ENCODE results near the gene GPRC5C.

DNA sequence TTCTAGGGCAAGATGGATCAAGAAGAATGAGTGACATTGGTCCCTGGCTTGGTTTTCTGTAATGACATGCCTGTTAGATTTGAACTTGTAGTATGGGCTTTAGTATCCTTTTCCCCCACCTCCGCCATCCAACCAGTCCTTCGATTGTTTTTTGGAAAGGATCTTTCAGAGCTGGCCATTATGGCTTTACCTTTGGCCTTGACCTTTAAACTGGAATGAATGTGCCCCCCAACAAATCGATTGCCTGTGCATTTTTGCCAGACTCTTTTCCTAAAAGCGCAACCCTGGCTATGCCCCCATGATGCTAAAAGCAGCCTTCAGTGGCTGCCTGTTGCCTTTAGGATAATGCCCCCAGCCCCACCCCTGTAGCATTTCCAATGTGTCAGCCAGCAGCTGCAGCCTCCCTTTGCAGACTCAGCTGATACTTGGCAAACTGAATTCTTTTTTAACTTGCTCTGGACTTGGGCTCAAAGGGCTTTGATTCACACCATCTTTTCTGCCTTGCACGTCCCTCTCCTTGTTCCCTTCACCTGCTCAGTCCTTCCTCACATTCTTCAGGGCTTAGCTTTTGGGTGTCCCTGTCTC lies 4.0 kb downstream of the GPRC5C start:
- TF ChIP-seq MAX (IDR thresholded peaks at IDR 0.05; ENCODE audit: low read depth, low read length), result no peak
- TF ChIP-seq POLR2A (IDR thresholded peaks at IDR 0.05; ENCODE audit: extremely low read depth, insufficient read length), result no peak

All from NB4 (cell line).